GM12878 (cell line): ENCODE results near the gene TRDMT1. TPM values are rescaled to one million over a fixed set of nuclear protein-coding genes. Genes with fewer than 3 reads are reported as not detected.

Source experiments
- ATAC-seq: fragments of 200-7000 bp; cut with Tn5 transposase; 3 replicates; pipeline ENCODE4 v1.9.1; 2020; ENCODE audit warnings: mild to moderate bottlenecking, moderate library complexity
- BruUV-seq: library from RNA; stranded (reverse); fragments of 400-500 nt; replicated peaks from 2 replicates; lab custom pipeline; 2021; lab: Mats Ljungman, UMichigan
- CTCF ChIA-PET: fragments of 300-600 bp; sonication (Branson Sonifier 250); formaldehyde crosslinking; extraction: SDS; loops from one replicate; lab custom pipeline; 2021; ENCODE audit warnings: inconsistent platforms; lab: Yijun Ruan, JAX
- POLR2A ChIA-PET: fragments of 350-600 bp; formaldehyde crosslinking; extraction: SDS; loops from one replicate; lab custom pipeline; 2021; ENCODE audit warnings: inconsistent platforms; lab: Charles Lee
- RAD21 ChIA-PET: fragments of 300-600 bp; sonication (Branson Sonifier 250); formaldehyde crosslinking; loops from one replicate; lab custom pipeline; 2023; ENCODE audit warnings: antibody characterized with exemption; ENCODE audit not compliant: unreplicated experiment; lab: Charles Lee
- SMC1A ChIA-PET: fragments of 300-600 bp; sonication (Branson Sonifier 250); formaldehyde crosslinking; loops from one replicate; lab custom pipeline; 2023; ENCODE audit not compliant: unreplicated experiment, uncharacterized antibody; lab: Charles Lee
- DNase-seq: peaks from one replicate; pipeline ENCODE4 v3.0.0-alpha.2; 2011; ENCODE audit warnings: low read depth, low spot score
- FAIRE-seq: peaks from 3 replicates; lab custom pipeline; 2011; peaks lifted over from hg19 to GRCh38; lab: Jason Lieb, UNC
- H2AFZ ChIP-seq: 2 replicates; pipeline ENCODE4 v1.6.0; 2011; ENCODE audit warnings: low read depth, low read length, control low read depth; ENCODE audit not compliant: control insufficient read depth
- H3K27ac ChIP-seq: 2 replicates; pipeline ENCODE4 v1.5.1; 2011; ENCODE audit warnings: control low read depth; ENCODE audit not compliant: control insufficient read depth, insufficient read depth
- H3K27me3 ChIP-seq, 2 experiments: replicated peaks in 1 of 2; 2 replicates each; pipeline versions ENCODE4 v1.6.0 to v1.6.1; 2011; ENCODE audit warnings: low read length in 1 of 2; ENCODE audit not compliant: control insufficient read depth in 2 of 2, insufficient read depth in 2 of 2
- H3K36me3 ChIP-seq, 2 experiments: 2 replicates each; pipeline ENCODE4 v1.5.1; 2011; ENCODE audit warnings: low read length in 1 of 2; ENCODE audit not compliant: control insufficient read depth in 2 of 2, insufficient read depth in 2 of 2
- H3K4me1 ChIP-seq: 2 replicates; pipeline ENCODE4 v1.6.1; 2011; ENCODE audit warnings: mild to moderate bottlenecking, low read length, moderate library complexity, mixed read lengths; ENCODE audit not compliant: control insufficient read depth, insufficient read depth
- H3K4me2 ChIP-seq: 2 replicates; pipeline ENCODE4 v1.6.0; 2011; ENCODE audit warnings: control low read depth; ENCODE audit not compliant: control insufficient read depth, insufficient read depth
- H3K4me3 ChIP-seq: fragments of 200-600 bp; sonication (generic); 2 replicates; pipeline ENCODE4 v1.5.1; 2016
- H3K79me2 ChIP-seq: 2 replicates; pipeline ENCODE4 v1.6.0; 2011; ENCODE audit warnings: low read length; ENCODE audit not compliant: control insufficient read depth, insufficient read depth
- H3K9ac ChIP-seq: 2 replicates; pipeline ENCODE4 v1.8.0; 2011; ENCODE audit warnings: low read length, control low read depth, mixed read lengths; ENCODE audit not compliant: control insufficient read depth, insufficient read depth
- H3K9me3 ChIP-seq: replicated peaks from 3 replicates; pipeline ENCODE4 v1.5.1; 2011; ENCODE audit warnings: mild to moderate bottlenecking, low read length; ENCODE audit not compliant: control insufficient read depth, insufficient read depth
- H4K20me1 ChIP-seq: 2 replicates; pipeline ENCODE4 v1.6.0; 2011; ENCODE audit not compliant: control insufficient read depth, insufficient read depth
- ATF7 ChIP-seq: fragments of 450-650 bp; IDR thresholded peaks from 2 replicates; pipeline ENCODE4 v1.6.1; 2016; ENCODE audit warnings: low read depth, mild to moderate bottlenecking
- BCL3 ChIP-seq: IDR thresholded peaks from 2 replicates; pipeline ENCODE4 v1.6.1; 2011; ENCODE audit warnings: borderline replicate concordance, low read depth, mild to moderate bottlenecking, moderate library complexity, low read length; ENCODE audit not compliant: insufficient read depth, poor library complexity, severe bottlenecking
- CEBPZ ChIP-seq: fragments of 150-350 bp; IDR thresholded peaks from 2 replicates; pipeline ENCODE4 v1.6.1; 2016; ENCODE audit warnings: low read depth, low read length
- HDGF ChIP-seq: fragments of 450-650 bp; IDR thresholded peaks from 2 replicates; pipeline ENCODE4 v1.6.1; 2016; ENCODE audit warnings: antibody characterized with exemption
- JUND ChIP-seq: IDR thresholded peaks from 2 replicates; pipeline ENCODE4 v1.6.1; 2012; ENCODE audit warnings: low read depth, mild to moderate bottlenecking, low read length, improper control_type of control experiment, moderate library complexity
- RAD51 ChIP-seq: fragments of 450-650 bp; IDR thresholded peaks from 2 replicates; pipeline ENCODE4 v1.6.1; 2016; ENCODE audit warnings: moderate library complexity, mild to moderate bottlenecking, inconsistent platforms
- SIX5 ChIP-seq: IDR thresholded peaks from 2 replicates; pipeline ENCODE4 v1.6.1; 2011; ENCODE audit warnings: mild to moderate bottlenecking, low read depth, low read length, moderate library complexity; ENCODE audit not compliant: severe bottlenecking
- TBL1XR1 ChIP-seq: IDR thresholded peaks from 2 replicates; pipeline ENCODE4 v1.6.1; 2012; ENCODE audit warnings: low read depth, low read length, improper control_type of control experiment
- ZBTB40 ChIP-seq: fragments of 450-650 bp; IDR thresholded peaks from 2 replicates; pipeline ENCODE4 v1.6.1; 2016; ENCODE audit warnings: mild to moderate bottlenecking, moderate library complexity, borderline replicate concordance
- ZNF217 ChIP-seq: fragments of 450-650 bp; IDR thresholded peaks from 2 replicates; pipeline ENCODE4 v1.6.1; 2017; ENCODE audit warnings: antibody characterized with exemption, mild to moderate bottlenecking
- ZNF274 ChIP-seq: IDR thresholded peaks from one replicate; pipeline ENCODE4 v1.8.0; 2011; ENCODE audit not compliant: insufficient read length, insufficient read depth
- WGBS: methylation state at CpG from one replicate; pipeline ENCODE4 v1.1.6; 2016; ENCODE audit warnings: low lambda C conversion rate; ENCODE audit not compliant: insufficient replicate concordance, insufficient coverage; ENCODE audit errors: missing lambda C conversion rate; 5-methylcytosine and 5-hydroxymethylcytosine counted together
- in situ Hi-C: fragments of 300-500 bp; cut with MboI; formaldehyde crosslinking; loops from 9 replicates; pipeline ENCODE4 v1.14.3; 2018; ENCODE audit warnings: mixed read lengths
- intact Hi-C: fragments of 100-400 bp; cut with micrococcal nuclease; formaldehyde crosslinking; loops from one replicate; pipeline ENCODE4 v1.14.2; 2022; ENCODE audit not compliant: unreplicated experiment
- polyA plus RNA-seq, 11 experiments: library from polyadenylated mRNA; depleted of rRNA in 4 of 11; unstranded in 6 of 11; stranded (reverse) in 5 of 11; fragments of >200 nt; fragmentation: Nextera tagmentation in 4 of 11; fragmentation: Illumina TruSeq in 1 of 11; extraction: Ambion mirVana in 4 of 11; extraction: Trizol in 1 of 11; gene quantifications; 1 replicate in 1 of 11; 2 replicates in 10 of 11; pipeline versions ENCODE4 v1.2.1 to v1.2.3, GENCODE V29; 2011 to 2016; ENCODE audit warnings: inconsistent platforms in 2 of 11, missing spikeins in 2 of 11, low read depth in 1 of 11
- total RNA-seq, 4 experiments: library from RNA; depleted of rRNA in 3 of 4; stranded (reverse); fragments of >200 nt in 3 of 4; fragmentation: Illumina TruSeq in 1 of 4; extraction: Trizol in 1 of 4; gene quantifications; 2 replicates each; pipeline versions ENCODE4 v1.2.1 to v1.2.3, GENCODE V29; 2013 to 2021

The TRDMT1 gene
- total and polyA plus RNA-seq, 10 of the 15 experiments (the other 5 are each of a cell fraction or from before 2014, with no cell fraction given) = 2.3 to 9.7 (median 4.6) TPM

- no peak for TF ChIP-seq ZBTB40
- no peak for TF ChIP-seq CEBPZ
- TF ChIP-seq, all 136 proteins: peak for 0
These were observed 88.9 kb downstream of the TRDMT1 start (continued) for GRCh38 chr10:17112566-17112965.

- 46% methylated on average over 3 of the region's 3 CpGs for WGBS
- POLR2A ChIA-PET = no interaction called here
- TF ChIP-seq BCL3 (no peak), ZNF274 (no peak), HDGF (no peak), JUND (no peak), SIX5 (no peak), RAD51 (no peak), TBL1XR1 (no peak), ATF7 (no peak), ZNF217 (no peak)
These were observed 91.8 kb downstream of the TRDMT1 start for GRCh38 chr10:17109475-17110207.

More at GRCh38 chr10:17109475-17110207, 91.8 kb downstream of the TRDMT1 start:
- FAIRE-seq = no peak
- ChIA-PET CTCF (no interaction called here), RAD21 (no interaction called here), SMC1A (no interaction called here)
- Histone ChIP-seq H3K27ac (no peak overlapping the region), H4K20me1 (no peaks in the 10 kb centered on the region), H3K4me3 (no peak overlapping the region), H3K79me2 (no peaks in the 10 kb centered on the region), H3K4me2 (no peak overlapping the region), H3K9me3 (no peaks in the 10 kb centered on the region), H3K36me3 (no peaks in the 10 kb centered on the region), H2AFZ (no peak overlapping the region), H3K4me1 (no peaks in the 10 kb centered on the region), H3K9ac (no peak overlapping the region), H3K27me3 (no peaks in the 10 kb centered on the region; a peak in 1 of 4 replicates)
- no TSS peak for BruUV-seq
- intact Hi-C loops = no loop called here
- no peak for ATAC-seq
- no peak for DNase-seq
- in situ Hi-C loops = no loop called here
